Suprapubic skin (tissue), 4 donors: ENCODE measurements around the gene GATA3. TPM values are rescaled to one million over a fixed set of nuclear protein-coding genes. Genes with fewer than 3 reads are reported as not detected.

Source experiments
- DNase-seq, 2 donors: peaks; one replicate each; pipeline ENCODE4 v3.0.0-alpha.2; 2019; ENCODE audit warnings: low spot score in 2 of 2
- H3K27ac ChIP-seq: fragments of 200-600 bp; sonication (generic); one replicate; pipeline ENCODE4 v1.5.1; 2019
- H3K27me3 ChIP-seq: fragments of 200-600 bp; sonication (generic); one replicate; pipeline ENCODE4 v1.5.1; 2019
- H3K36me3 ChIP-seq: fragments of 200-600 bp; sonication (generic); one replicate; pipeline ENCODE4 v1.5.1; 2019
- H3K4me1 ChIP-seq: fragments of 200-600 bp; sonication (generic); one replicate; pipeline ENCODE4 v1.5.1; 2019
- H3K4me3 ChIP-seq: fragments of 200-600 bp; sonication (generic); one replicate; pipeline ENCODE4 v1.5.1; 2019; ENCODE audit warnings: mild to moderate bottlenecking
- H3K9me3 ChIP-seq: fragments of 200-600 bp; sonication (generic); one replicate; pipeline ENCODE4 v1.5.1; 2019
- EP300 ChIP-seq: sonication (generic); formaldehyde crosslinking; IDR thresholded peaks from one replicate; pipeline ENCODE4 v1.6.1; 2017; ENCODE audit warnings: antibody characterized with exemption
- POLR2A ChIP-seq, 2 donors: fragments of 450-650 bp; IDR thresholded peaks; one replicate each; pipeline ENCODE4 v1.6.1; 2017; ENCODE audit warnings: antibody characterized with exemption in 2 of 2, mild to moderate bottlenecking in 2 of 2, moderate library complexity in 2 of 2
- POLR2AphosphoS5 ChIP-seq, 3 donors: sonication (generic); formaldehyde crosslinking; IDR thresholded peaks; one replicate each; pipeline ENCODE4 v1.6.1; 2017; ENCODE audit warnings: antibody characterized with exemption in 3 of 3
- WGBS: methylation state at CpG from one replicate; pipeline ENCODE4 v1.1.5; 2018; 5-methylcytosine and 5-hydroxymethylcytosine counted together
- total RNA-seq, 4 donors: library from RNA; depleted of rRNA; stranded (reverse); fragments of >200 nt; gene quantifications; one replicate each; pipeline ENCODE4 v1.1.0, GENCODE V29; 2016
- TF ChIP-seq, protein P1 (sequence below), 2 donors: fragments of 200-600 bp in 1 of 2; fragments of 450-650 bp in 1 of 2; sonication (generic) in 1 of 2; IDR thresholded peaks; one replicate each; pipeline ENCODE4 v1.5.1; 2016 to 2019; ENCODE audit warnings: antibody characterized with exemption in 2 of 2, mild to moderate bottlenecking in 1 of 2, moderate library complexity in 1 of 2

Gene GATA3
- total RNA-seq, 4 donors from 2014 or later, result 91.0 to 241 (median 164) TPM

GRCh38 chr10:8032558-8032957 is 21.9 kb upstream of the GATA3 start:
- H3K27me3 ChIP-seq, result peaks cover 70% of the 10 kb centered on the region
- no peaks in the 10 kb centered on the region for H3K9me3 ChIP-seq
- H3K36me3 ChIP-seq, result no peaks in the 10 kb centered on the region
- 93% methylated on average over 7 of the region's 7 CpGs for WGBS
- DNase-seq, result no peak
- H3K4me1 ChIP-seq, result peaks cover 41% of the 10 kb centered on the region
- TF ChIP-seq, protein P1, sequence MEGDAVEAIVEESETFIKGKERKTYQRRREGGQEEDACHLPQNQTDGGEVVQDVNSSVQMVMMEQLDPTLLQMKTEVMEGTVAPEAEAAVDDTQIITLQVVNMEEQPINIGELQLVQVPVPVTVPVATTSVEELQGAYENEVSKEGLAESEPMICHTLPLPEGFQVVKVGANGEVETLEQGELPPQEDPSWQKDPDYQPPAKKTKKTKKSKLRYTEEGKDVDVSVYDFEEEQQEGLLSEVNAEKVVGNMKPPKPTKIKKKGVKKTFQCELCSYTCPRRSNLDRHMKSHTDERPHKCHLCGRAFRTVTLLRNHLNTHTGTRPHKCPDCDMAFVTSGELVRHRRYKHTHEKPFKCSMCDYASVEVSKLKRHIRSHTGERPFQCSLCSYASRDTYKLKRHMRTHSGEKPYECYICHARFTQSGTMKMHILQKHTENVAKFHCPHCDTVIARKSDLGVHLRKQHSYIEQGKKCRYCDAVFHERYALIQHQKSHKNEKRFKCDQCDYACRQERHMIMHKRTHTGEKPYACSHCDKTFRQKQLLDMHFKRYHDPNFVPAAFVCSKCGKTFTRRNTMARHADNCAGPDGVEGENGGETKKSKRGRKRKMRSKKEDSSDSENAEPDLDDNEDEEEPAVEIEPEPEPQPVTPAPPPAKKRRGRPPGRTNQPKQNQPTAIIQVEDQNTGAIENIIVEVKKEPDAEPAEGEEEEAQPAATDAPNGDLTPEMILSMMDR (IDR thresholded peaks at IDR 0.05), result no peak
- no peak for TF ChIP-seq POLR2AphosphoS5 (IDR thresholded peaks at IDR 0.05)
- no peak overlapping the region for H3K27ac ChIP-seq
- H3K4me3 ChIP-seq, result no peak overlapping the region

- 1% methylated on average over 24 of the region's 45 CpGs for WGBS
- no peaks in the 10 kb centered on the region for H3K36me3 ChIP-seq
- TF ChIP-seq POLR2AphosphoS5 (IDR thresholded peaks at IDR 0.05), result no peak
- TF ChIP-seq, protein P1 (IDR thresholded peaks at IDR 0.05), result no peak
- no peak for TF ChIP-seq EP300
- no peak for TF ChIP-seq POLR2A (IDR thresholded peaks at IDR 0.05)
- peaks cover 45% of the 10 kb centered on the region for H3K4me1 ChIP-seq
- DNase-seq, result no peak
- peak overlapping the region; percentile 40 for H3K4me3 ChIP-seq
- peaks cover 84% of the 10 kb centered on the region for H3K27me3 ChIP-seq
- H3K27ac ChIP-seq, result no peak overlapping the region
- no peaks in the 10 kb centered on the region for H3K9me3 ChIP-seq
Measured at GRCh38 chr10:8033812-8034465, 20.5 kb upstream of the GATA3 start.

DNA sequence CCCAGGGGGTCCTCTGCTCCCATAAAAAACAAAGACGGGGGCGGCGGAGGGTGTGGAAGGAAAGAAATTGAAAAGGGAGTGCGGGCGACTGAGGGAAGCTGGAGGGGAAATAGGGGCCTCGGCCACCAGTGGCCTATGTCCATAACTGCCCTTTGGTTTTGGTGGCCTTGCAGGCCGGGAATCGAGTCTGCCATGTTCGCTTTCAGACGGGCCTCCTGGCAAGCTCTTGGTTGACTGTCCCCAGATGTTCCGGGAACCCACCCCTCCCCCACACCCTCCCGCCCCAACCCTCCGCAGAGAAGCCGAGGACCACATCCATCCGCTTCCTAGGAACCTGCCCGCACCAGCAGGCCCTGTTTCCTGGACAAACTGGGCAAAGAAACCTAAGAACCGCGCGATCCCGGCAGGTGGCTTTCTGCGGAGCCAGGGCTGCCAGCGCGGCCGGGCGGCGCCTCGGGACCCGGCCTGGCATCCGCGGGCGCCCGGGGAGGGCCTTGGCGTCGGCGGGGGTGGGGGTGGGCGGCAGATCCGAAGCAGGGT is 20.0 kb upstream of the GATA3 start:
- 0% methylated on average over 12 of the region's 37 CpGs for WGBS
- no peak overlapping the region for H3K27ac ChIP-seq
- no peak for DNase-seq
- peaks cover 45% of the 10 kb centered on the region for H3K4me1 ChIP-seq
- peak overlapping the region; percentile 40 for H3K4me3 ChIP-seq
- H3K9me3 ChIP-seq, result no peaks in the 10 kb centered on the region
- H3K36me3 ChIP-seq, result no peaks in the 10 kb centered on the region
- TF ChIP-seq EP300, result no peak
- TF ChIP-seq, protein P1 (IDR thresholded peaks at IDR 0.05), result no peak
- no peak for TF ChIP-seq POLR2AphosphoS5 (IDR thresholded peaks at IDR 0.05)
- no peak for TF ChIP-seq POLR2A (IDR thresholded peaks at IDR 0.05)
- H3K27me3 ChIP-seq, result peaks cover 90% of the 10 kb centered on the region

- peaks cover 96% of the 10 kb centered on the region for H3K27me3 ChIP-seq
- WGBS, result 16% methylated on average over 32 of the region's 32 CpGs
Measured at GRCh38 chr10:8035006-8035640, 19.4 kb upstream of the GATA3 start.

More at GRCh38 chr10:8035006-8035640, 19.4 kb upstream of the GATA3 start:
- H3K36me3 ChIP-seq, result no peaks in the 10 kb centered on the region
- H3K4me1 ChIP-seq, result peaks cover 45% of the 10 kb centered on the region
- TF ChIP-seq POLR2AphosphoS5 (IDR thresholded peaks at IDR 0.05) (no peak), EP300 (no peak), POLR2A (IDR thresholded peaks at IDR 0.05) (no peak)
- TF ChIP-seq, protein P1 (IDR thresholded peaks at IDR 0.05), result no peak
- no peaks in the 10 kb centered on the region for H3K9me3 ChIP-seq
- no peak overlapping the region for H3K27ac ChIP-seq
- DNase-seq, result no peak
- peak overlapping the region; percentile 40 for H3K4me3 ChIP-seq
